K562 (cell line): ENCODE results near the gene SRRT. TPM values are rescaled to one million over a fixed set of nuclear protein-coding genes. Genes with fewer than 3 reads are reported as not detected.

Experiments
- BRD4 ChIP-seq: fragments of 200-600 bp; sonication (generic); IDR thresholded peaks from 2 replicates; pipeline ENCODE4 v1.6.1; 2017; ENCODE audit warnings: inconsistent platforms
- BRD9 ChIP-seq: fragments of 450-650 bp; IDR thresholded peaks from 2 replicates; pipeline ENCODE4 v1.6.1; 2018; ENCODE audit warnings: low read depth; ENCODE audit not compliant: partially characterized antibody
- CBX3 ChIP-seq, 2 experiments: IDR thresholded peaks; 1 replicate in 1 of 2; 2 replicates in 1 of 2; pipeline ENCODE4 v1.6.1; 2012; ENCODE audit warnings: inconsistent platforms in 2 of 2, low read length in 2 of 2, borderline replicate concordance in 1 of 2, control low read depth in 1 of 2
- CHD2 ChIP-seq: IDR thresholded peaks from 2 replicates; pipeline ENCODE4 v1.6.1; 2011; ENCODE audit warnings: low read depth, low read length
- ESRRB ChIP-seq: fragments of 250-450 bp; sonication (Bioruptor Pico); IDR thresholded peaks from 2 replicates; pipeline ENCODE4 v1.5.0; 2020; ENCODE audit warnings: mild to moderate bottlenecking, moderate library complexity, borderline replicate concordance
- ETS2 ChIP-seq: IDR thresholded peaks from 2 replicates; pipeline ENCODE4 v1.6.1; 2016; ENCODE audit warnings: borderline replicate concordance, missing genetic modification characterization, mild to moderate bottlenecking, moderate library complexity, missing compliant biosample characterization; ENCODE audit not compliant: poor library complexity, severe bottlenecking
- GABPA ChIP-seq: fragments of 200-800 bp; sonication (Bioruptor generic); conservative IDR thresholded peaks from 2 replicates; pipeline ENCODE4 v1.6.1; 2016; ENCODE audit warnings: low read depth, missing genetic modification characterization, missing compliant biosample characterization
- HMG20A ChIP-seq: fragments of 450-650 bp; formaldehyde crosslinking; conservative IDR thresholded peaks from 2 replicates; pipeline ENCODE4 v1.4.0; 2020; ENCODE audit warnings: mild to moderate bottlenecking, mixed read lengths
- KDM1A ChIP-seq, 2 experiments: fragments of 450-650 bp; IDR thresholded peaks; 2 replicates each; pipeline ENCODE4 v1.6.1; 2016; ENCODE audit warnings: mild to moderate bottlenecking in 2 of 2
- KHSRP ChIP-seq: fragments of 450-650 bp; IDR thresholded peaks from 2 replicates; pipeline ENCODE4 v1.6.1; 2017
- MCM2 ChIP-seq: fragments of 450-650 bp; IDR thresholded peaks from 2 replicates; pipeline ENCODE4 v1.6.1; 2017; ENCODE audit warnings: low read depth, mild to moderate bottlenecking
- NBN ChIP-seq: fragments of 450-650 bp; IDR thresholded peaks from 2 replicates; pipeline ENCODE4 v1.6.1; 2016; ENCODE audit warnings: low read depth, mild to moderate bottlenecking
- NCOR1 ChIP-seq: fragments of 450-650 bp; IDR thresholded peaks from 2 replicates; pipeline ENCODE4 v1.6.1; 2016; ENCODE audit warnings: mild to moderate bottlenecking, moderate library complexity
- RHOXF2B ChIP-seq: fragments of 250-450 bp; sonication (Bioruptor Pico); conservative IDR thresholded peaks from 2 replicates; pipeline ENCODE4 v1.5.1; 2021
- SMAD1 ChIP-seq: fragments of 150-350 bp; IDR thresholded peaks from 2 replicates; pipeline ENCODE4 v1.6.1; 2014; ENCODE audit warnings: low read length, low read depth; ENCODE audit not compliant: partially characterized antibody
- TCF7L2 ChIP-seq: fragments of 150-350 bp; IDR thresholded peaks from 2 replicates; pipeline ENCODE4 v1.6.1; 2016; ENCODE audit warnings: low read depth, mild to moderate bottlenecking, low read length, moderate library complexity
- U2AF2 ChIP-seq: fragments of 200-400 bp; formaldehyde crosslinking; optimal IDR thresholded peaks from 2 replicates; pipeline ENCODE3; 2017; ENCODE audit warnings: low read depth, mild to moderate bottlenecking, low read length
- XRCC5 ChIP-seq: fragments of 200-400 bp; formaldehyde crosslinking; IDR thresholded peaks from 2 replicates; pipeline ENCODE4 v1.6.1; 2017; ENCODE audit warnings: low read depth, mild to moderate bottlenecking, low read length
- polyA plus RNA-seq, 8 experiments: library from polyadenylated mRNA; depleted of rRNA in 4 of 8; stranded (reverse) in 5 of 8; unstranded in 3 of 8; fragments of >200 nt; fragmentation: Nextera tagmentation in 2 of 8; fragmentation: Illumina TruSeq in 1 of 8; extraction: Ambion mirVana in 2 of 8; extraction: Trizol in 1 of 8; gene quantifications; 2 replicates each; pipeline versions ENCODE4 v1.2.1 to v1.2.3, GENCODE V29; 2011 to 2014; ENCODE audit warnings: inconsistent platforms in 1 of 8, missing spikeins in 1 of 8
- total RNA-seq, 7 experiments: library from RNA; depleted of rRNA in 6 of 7; stranded (reverse); fragments of >200 nt in 6 of 7; fragmentation: Illumina TruSeq in 2 of 7; extraction: Trizol in 2 of 7; gene quantifications; 2 replicates each; pipeline versions ENCODE4 v1.2.1 to v1.2.3, GENCODE V29; 2011 to 2021; ENCODE audit warnings: low replicate concordance in 1 of 7
- TF ChIP-seq, protein P1 (sequence below), 2 experiments: fragments of 450-650 bp; formaldehyde crosslinking in 1 of 2; IDR thresholded peaks; 2 replicates each; pipeline versions ENCODE4 v1.4.0 to v1.6.1; 2014 to 2020; ENCODE audit warnings: mild to moderate bottlenecking in 2 of 2, borderline replicate concordance in 1 of 2, low read depth in 1 of 2
- TF ChIP-seq, protein P2 (sequence below): fragments of 450-650 bp; IDR thresholded peaks from 2 replicates; pipeline ENCODE4 v1.6.1; 2014; ENCODE audit warnings: low read depth, mild to moderate bottlenecking, moderate library complexity, borderline replicate concordance

Gene SRRT
- total and polyA plus RNA-seq, 9 of the 15 experiments (the other 6 are each of a cell fraction or from before 2014, with no cell fraction given), result 10.3 to 263 (median 84.4) TPM

DNA sequence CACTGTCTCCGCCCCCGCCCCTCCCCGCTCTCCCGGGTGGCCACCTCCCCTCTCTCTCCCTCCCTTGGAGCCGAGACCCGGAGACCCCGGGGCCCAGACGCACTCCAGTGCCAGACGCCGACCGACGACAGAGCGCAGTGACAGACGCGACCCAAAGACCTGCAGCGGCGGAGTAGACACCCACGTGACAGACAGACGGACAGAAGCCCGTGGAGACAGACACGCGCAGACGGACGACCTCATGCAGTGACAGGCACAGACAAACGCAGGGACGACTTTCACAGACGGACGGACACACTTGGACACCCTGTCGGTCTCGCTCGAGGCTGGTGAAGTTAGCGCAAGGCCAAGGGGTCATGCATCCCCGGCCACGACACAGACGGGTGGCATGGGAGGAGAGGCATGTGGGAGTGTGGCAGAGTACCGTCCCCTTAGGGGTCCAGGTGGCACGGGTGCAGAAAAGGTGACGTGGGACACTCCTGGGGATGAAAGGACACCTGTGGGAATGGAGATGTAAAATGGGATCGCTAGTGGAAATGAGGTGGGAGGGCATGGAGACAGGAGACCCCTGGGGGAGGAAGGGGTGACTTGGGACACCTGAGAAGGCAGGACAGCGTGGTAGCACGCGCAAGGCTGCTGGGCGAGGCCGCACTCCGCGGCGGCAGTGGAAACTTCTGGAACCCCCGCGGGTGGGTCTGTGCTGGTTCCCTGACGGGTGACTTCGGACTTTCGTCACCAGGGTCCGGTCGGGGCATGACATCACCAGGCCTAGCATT lies 21.2 kb downstream of the SRRT start (continued):
- TF ChIP-seq KHSRP (no peak), TCF7L2 (no peak), XRCC5 (no peak), U2AF2 (no peak), MCM2 (no peak), NCOR1 (peak; percentile 54; the same call in 1 of the 2 replicates), CBX3 (IDR thresholded peaks at IDR 0.05; ENCODE audit: borderline replicate concordance in 1 of 2, low read length in 2 of 2) (no peak; a peak in 1 of 3 replicates), BRD9 (peak; percentile 32), HMG20A (CRISPR knock-in tag) (no peak), ESRRB (CRISPR knock-in tag) (no peak), ETS2 (tag) (no peak), GABPA (tag) (no peak), KDM1A (IDR thresholded peaks at IDR 0.05) (peak in 1 of 2 experiments; percentile 46; a peak in 1 of 4 replicates), SMAD1 (no peak), CHD2 (no peak; the same call in 1 of the 2 replicates), NBN (0 out of 2 replicates have a peak, but pooled peaks have one; percentile 23), RHOXF2B (no peak), BRD4 (no peak)
- TF ChIP-seq, protein P1, sequence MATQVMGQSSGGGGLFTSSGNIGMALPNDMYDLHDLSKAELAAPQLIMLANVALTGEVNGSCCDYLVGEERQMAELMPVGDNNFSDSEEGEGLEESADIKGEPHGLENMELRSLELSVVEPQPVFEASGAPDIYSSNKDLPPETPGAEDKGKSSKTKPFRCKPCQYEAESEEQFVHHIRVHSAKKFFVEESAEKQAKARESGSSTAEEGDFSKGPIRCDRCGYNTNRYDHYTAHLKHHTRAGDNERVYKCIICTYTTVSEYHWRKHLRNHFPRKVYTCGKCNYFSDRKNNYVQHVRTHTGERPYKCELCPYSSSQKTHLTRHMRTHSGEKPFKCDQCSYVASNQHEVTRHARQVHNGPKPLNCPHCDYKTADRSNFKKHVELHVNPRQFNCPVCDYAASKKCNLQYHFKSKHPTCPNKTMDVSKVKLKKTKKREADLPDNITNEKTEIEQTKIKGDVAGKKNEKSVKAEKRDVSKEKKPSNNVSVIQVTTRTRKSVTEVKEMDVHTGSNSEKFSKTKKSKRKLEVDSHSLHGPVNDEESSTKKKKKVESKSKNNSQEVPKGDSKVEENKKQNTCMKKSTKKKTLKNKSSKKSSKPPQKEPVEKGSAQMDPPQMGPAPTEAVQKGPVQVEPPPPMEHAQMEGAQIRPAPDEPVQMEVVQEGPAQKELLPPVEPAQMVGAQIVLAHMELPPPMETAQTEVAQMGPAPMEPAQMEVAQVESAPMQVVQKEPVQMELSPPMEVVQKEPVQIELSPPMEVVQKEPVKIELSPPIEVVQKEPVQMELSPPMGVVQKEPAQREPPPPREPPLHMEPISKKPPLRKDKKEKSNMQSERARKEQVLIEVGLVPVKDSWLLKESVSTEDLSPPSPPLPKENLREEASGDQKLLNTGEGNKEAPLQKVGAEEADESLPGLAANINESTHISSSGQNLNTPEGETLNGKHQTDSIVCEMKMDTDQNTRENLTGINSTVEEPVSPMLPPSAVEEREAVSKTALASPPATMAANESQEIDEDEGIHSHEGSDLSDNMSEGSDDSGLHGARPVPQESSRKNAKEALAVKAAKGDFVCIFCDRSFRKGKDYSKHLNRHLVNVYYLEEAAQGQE (IDR thresholded peaks at IDR 0.05; ENCODE audit: borderline replicate concordance), result peak; percentile 25
- TF ChIP-seq, protein P1 (CRISPR knock-in tag; IDR thresholded peaks at IDR 0.05; ENCODE audit: low read depth), result no peak
- TF ChIP-seq, protein P2, sequence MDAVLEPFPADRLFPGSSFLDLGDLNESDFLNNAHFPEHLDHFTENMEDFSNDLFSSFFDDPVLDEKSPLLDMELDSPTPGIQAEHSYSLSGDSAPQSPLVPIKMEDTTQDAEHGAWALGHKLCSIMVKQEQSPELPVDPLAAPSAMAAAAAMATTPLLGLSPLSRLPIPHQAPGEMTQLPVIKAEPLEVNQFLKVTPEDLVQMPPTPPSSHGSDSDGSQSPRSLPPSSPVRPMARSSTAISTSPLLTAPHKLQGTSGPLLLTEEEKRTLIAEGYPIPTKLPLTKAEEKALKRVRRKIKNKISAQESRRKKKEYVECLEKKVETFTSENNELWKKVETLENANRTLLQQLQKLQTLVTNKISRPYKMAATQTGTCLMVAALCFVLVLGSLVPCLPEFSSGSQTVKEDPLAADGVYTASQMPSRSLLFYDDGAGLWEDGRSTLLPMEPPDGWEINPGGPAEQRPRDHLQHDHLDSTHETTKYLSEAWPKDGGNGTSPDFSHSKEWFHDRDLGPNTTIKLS, result peak; percentile 25; the same call in 1 of the 2 replicates
